ENCODE measurements around the gene AFAP1L2.

- TF ChIP-seq CTCF (IDR thresholded peaks at IDR 0.05) (no peak), POLR2AphosphoS5 (IDR thresholded peaks at IDR 0.05; ENCODE audit: low read depth, low read length) (no peak), TCF7L2 (IDR thresholded peaks at IDR 0.05; ENCODE audit: low read depth, low read length) (no peak)
Observed at GRCh38 chr10:114252092-114252491, 152.2 kb downstream of the AFAP1L2 start.

All from Panc1 (cell line).